NCI-H1105 (cell line): ENCODE data around the gene GNAS.

Experiments
- DNase-seq: peaks from one replicate; lab custom pipeline; 2025; lab: John Stamatoyannopoulos, UW

Gene GNAS

GRCh38 chr20:58898629-58899408 is 46.3 kb downstream of the GNAS start:
- DNase-seq = no peak

- DNase-seq = no peak
Measured at GRCh38 chr20:58899512-58899911, 47.0 kb downstream of the GNAS start.

- DNase-seq = no peak
Measured at GRCh38 chr20:58900397-58900796, 47.9 kb downstream of the GNAS start.

- DNase-seq = no peak
Measured at GRCh38 chr20:58901488-58902402, 49.2 kb downstream of the GNAS start.

GRCh38 chr20:58903614-58904013 is 51.1 kb downstream of the GNAS start:
- no peak for DNase-seq

- DNase-seq = no peak
Measured at GRCh38 chr20:58905236-58905635, 52.7 kb downstream of the GNAS start.

- no peak for DNase-seq
Measured at GRCh38 chr20:58906111-58906510, 53.6 kb downstream of the GNAS start.

GRCh38 chr20:58906894-58907293 is 54.4 kb downstream of the GNAS start:
- DNase-seq = no peak

GRCh38 chr20:58907320-58908137 is 55.0 kb downstream of the GNAS start:
- DNase-seq = peak; percentile 90

GRCh38 chr20:58908221-58908620 is 55.7 kb downstream of the GNAS start:
- no peak for DNase-seq

GRCh38 chr20:58908941-58909340 is 56.4 kb downstream of the GNAS start:
- DNase-seq = no peak

- DNase-seq = no peak
Measured at GRCh38 chr20:58909585-58909984, 57.1 kb downstream of the GNAS start.

GRCh38 chr20:58910473-58910872 is 58.0 kb downstream of the GNAS start:
- no peak for DNase-seq

- DNase-seq = no peak
Measured at GRCh38 chr20:58911309-58911708, 58.8 kb downstream of the GNAS start.

- DNase-seq = no peak
Measured at GRCh38 chr20:58911970-58912369, 59.5 kb downstream of the GNAS start.

GRCh38 chr20:58913079-58913478 is 60.6 kb downstream of the GNAS start:
- DNase-seq = no peak

GRCh38 chr20:58918621-58919020 is 66.1 kb downstream of the GNAS start:
- no peak for DNase-seq

- peak; percentile 95 for DNase-seq
Measured at GRCh38 chr20:58921564-58921963, 69.0 kb downstream of the GNAS start.

- DNase-seq = no peak
Measured at GRCh38 chr20:58922036-58922435, 69.5 kb downstream of the GNAS start.

GRCh38 chr20:58923117-58923712 is 70.7 kb downstream of the GNAS start:
- DNase-seq = no peak

- no peak for DNase-seq
Measured at GRCh38 chr20:58926802-58927489, 74.4 kb downstream of the GNAS start.
